GM10847 (cell line): ENCODE results near the gene SLC7A11.

Experiments
- POLR2A ChIP-seq: IDR thresholded peaks from 2 replicates; pipeline ENCODE4 v1.6.1; 2011; ENCODE audit not compliant: insufficient read length; ENCODE audit errors: extremely low read depth

The SLC7A11 gene

GRCh38 chr4:138242076-138242833, at the start of gene SLC7A11:
Gene SLC7A11 (minus strand): TSS chr4:138242349. CDS start chr4:138242069, 280 bp downstream.
- peak; percentile 66 for TF ChIP-seq POLR2A

DNA sequence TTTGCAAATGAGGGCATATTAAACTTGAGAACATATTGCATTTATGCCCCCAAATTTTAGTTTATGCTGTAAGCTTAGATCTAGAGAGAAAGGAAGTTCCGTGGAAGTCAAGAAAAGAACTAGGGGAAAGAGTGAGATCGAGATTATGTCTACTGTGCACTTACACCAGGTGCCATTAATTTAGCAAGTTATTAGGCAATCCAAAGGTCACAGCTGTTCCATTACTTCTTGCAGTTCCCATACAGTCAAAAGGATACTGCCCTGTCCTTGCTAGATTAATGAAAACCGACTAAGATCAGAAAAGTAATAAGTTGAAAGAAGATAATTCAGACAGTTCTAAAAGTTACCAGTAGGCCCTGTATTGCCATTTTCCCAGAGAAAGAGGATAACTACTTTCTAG, 49.3 kb upstream of the SLC7A11 start:
- no peak for TF ChIP-seq POLR2A

- no peak for TF ChIP-seq POLR2A
These were observed 48.7 kb upstream of the SLC7A11 start for GRCh38 chr4:138290805-138291204.

GRCh38 chr4:138279286-138279685, 37.1 kb upstream of the SLC7A11 start:
- TF ChIP-seq POLR2A, result no peak

DNA sequence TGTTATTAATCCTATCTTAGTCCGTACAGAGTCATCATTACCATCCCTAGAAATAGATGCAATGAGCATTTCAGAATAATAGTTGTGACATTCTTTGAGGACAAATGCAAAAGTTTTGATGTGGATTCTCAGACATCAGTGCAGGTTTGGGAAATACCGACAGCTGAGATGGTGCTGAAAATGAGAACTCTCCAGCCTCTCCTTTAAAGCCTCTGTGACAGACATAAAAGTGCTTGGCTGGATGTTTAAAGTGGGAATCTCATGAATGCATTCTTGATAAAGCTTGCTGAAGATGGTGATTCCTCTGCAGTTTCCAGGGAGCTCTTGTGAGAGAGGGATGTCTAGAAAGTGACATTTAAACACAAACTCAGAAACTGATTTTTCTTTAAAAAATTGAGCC, 35.0 kb upstream of the SLC7A11 start:
- no peak for TF ChIP-seq POLR2A

DNA sequence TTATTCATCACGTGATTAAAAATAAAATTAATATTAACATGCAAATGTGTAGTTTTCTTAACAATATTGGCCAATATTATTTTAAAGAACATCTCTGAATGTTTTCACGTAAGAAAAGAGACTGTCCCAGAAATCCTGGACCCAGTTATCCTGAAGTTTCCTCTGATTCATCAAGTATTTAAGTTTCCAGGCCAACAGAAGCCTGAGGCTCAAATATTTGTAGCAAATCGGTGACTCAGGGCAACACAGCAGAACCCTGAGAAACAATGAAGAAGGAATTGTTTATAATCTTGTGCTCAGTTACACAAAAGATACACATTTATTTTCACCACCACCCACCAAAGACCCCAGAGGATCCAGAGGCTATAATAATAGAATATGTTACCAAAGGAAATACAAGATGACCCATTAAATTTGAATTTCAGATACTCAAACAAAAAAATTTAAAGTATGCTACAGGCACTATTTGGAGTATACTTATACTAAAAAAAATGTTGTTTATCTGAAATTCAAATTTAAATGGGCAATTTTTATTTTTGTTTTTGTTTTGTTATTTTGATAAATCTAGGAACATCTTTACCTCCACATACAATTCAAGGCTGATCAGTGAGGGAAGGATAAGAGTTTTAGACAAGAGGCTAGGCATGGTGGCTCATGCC, 33.9 kb upstream of the SLC7A11 start:
- TF ChIP-seq POLR2A, result no peak

DNA sequence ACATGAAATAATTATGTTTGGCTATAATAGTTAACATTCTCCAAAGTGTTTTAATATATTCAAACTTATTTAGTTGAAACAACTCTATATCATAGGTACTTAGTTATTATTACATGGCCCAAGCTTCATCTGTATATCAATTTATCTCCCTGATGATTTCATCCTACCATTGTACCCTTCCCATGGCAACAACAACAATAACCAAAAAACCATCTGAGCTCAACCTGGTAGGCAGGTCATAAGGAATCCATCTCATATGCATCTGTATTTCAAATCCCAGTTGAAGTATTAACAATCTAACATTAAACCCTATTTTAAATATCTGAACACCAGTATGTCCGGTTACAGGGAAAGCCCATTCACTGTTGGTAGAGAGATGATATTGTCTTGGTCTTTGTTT, 33.1 kb upstream of the SLC7A11 start:
- TF ChIP-seq POLR2A, result no peak

DNA sequence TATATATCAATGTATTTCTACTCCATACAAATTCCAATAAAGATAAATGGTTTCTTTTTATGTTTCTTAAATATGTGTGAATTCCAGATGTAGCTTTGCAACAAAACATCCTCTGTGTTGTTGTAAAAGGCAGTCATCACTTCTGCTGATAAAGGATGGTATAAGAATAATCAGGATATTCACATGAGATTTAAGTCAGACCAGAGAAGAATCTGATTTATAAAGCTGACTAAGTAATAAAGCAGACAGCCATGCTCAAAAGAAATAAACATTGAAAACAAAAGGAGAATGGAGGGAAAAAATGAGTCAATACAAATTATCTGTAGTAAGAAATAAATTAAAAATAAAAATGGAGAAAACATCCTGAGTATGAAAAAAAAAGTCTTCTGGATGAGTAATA, 27.0 kb upstream of the SLC7A11 start:
- TF ChIP-seq POLR2A, result no peak

DNA sequence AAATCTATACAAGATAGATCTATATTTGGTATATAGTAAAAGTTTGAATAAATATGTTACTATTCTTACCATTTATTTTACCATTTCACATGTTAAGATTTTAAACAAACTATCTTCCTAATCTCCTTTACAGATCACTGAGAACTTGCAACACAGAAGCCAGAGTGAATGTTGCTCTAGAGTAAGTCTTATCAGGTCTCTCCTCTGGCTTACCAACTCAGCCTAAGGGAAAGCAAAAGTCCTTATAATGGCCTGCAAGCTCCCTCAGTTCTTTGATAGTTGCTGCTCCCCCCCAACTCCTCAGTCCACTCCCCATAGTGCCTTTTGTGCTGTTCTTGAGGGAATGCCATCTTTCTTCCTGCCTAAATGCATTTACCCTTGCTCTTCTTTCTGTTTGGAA, 25.7 kb upstream of the SLC7A11 start:
- no peak for TF ChIP-seq POLR2A

GRCh38 chr4:138266948-138267347, 24.8 kb upstream of the SLC7A11 start:
- TF ChIP-seq POLR2A, result no peak

GRCh38 chr4:138263247-138263816, 21.2 kb upstream of the SLC7A11 start:
- TF ChIP-seq POLR2A, result no peak

DNA sequence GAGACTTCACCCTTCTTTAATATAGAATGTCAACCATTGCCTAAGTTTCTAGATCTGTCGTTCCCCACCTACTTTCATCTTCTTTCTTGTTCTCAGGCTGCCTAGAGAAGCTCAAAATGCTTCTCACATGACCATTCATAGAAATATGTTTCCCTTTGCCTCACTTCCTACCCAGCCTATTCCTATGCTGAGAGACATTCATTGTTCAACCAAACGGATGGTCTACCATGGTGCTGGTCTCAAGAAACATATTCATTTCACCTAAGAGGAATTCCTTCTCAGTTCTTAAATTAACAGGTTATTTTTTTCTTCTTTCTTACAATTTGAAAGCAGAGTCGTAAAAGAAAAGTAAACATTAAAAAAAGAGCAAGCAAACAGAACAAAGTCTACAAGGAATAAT, 20.3 kb upstream of the SLC7A11 start:
- no peak for TF ChIP-seq POLR2A

GRCh38 chr4:138262030-138262429, 19.9 kb upstream of the SLC7A11 start:
- no peak for TF ChIP-seq POLR2A

GRCh38 chr4:138259824-138260223, 17.7 kb upstream of the SLC7A11 start:
- no peak for TF ChIP-seq POLR2A

DNA sequence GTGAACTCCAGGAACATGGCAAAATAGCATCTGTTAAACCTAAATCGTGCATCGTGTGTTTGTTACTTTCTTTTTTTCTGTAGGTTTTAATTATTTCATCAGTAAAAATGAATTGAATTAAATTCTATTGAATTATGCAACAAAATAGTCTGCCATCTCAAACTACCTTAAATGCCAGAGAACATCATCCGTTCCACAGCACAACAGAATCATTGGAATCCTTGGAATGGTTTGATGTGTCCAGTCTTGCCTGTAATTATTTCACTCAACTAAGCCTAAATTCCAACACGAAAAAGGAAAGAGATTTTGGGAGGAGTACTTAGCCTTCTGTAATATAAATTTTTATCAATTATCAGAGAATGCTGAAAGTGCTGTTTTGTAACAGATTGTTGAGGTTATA, 17.1 kb upstream of the SLC7A11 start:
- TF ChIP-seq POLR2A, result no peak

DNA sequence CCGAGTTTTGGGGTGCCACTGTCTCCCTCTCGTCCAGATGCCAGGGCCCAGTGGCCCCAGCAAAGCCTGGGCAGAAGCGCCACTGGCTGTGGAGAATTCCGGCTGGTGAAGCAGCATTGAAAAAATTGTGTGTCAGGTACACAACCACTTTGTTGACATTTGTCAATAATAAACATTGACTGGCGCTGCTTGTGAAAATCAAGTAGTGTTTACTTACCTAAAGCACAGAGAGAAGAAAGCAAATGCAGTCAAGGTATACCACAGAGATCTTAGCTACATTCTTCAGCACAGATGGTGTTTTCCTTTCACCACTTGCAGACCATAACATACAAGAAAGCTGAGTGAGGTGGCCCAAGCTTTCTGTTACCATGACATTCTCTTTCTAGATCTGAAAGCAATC, 14.5 kb upstream of the SLC7A11 start:
- TF ChIP-seq POLR2A, result no peak
